ENCODE data around the gene DENND4C.

Gene DENND4C

GRCh38 chr9:19201899-19202891, 28.3 kb upstream of the DENND4C start:
- H3K9me3 Mint-ChIP-seq = no peaks in the 10 kb centered on the region
- no peak overlapping the region for H3K27ac Mint-ChIP-seq
- no peaks in the 10 kb centered on the region for H3K36me3 Mint-ChIP-seq (ENCODE audit: low read depth)
- no peaks in the 10 kb centered on the region for H3K27me3 Mint-ChIP-seq
- no peak overlapping the region for H3K4me3 Mint-ChIP-seq
- H3K4me1 Mint-ChIP-seq (ENCODE audit: low read depth) = peaks cover 5% of the 10 kb centered on the region
- DNase-seq = no peak

- Mint-ChIP-seq H3K9me3 (no peaks in the 10 kb centered on the region), H3K27ac (no peak overlapping the region), H3K4me3 (no peak overlapping the region), H3K36me3 (ENCODE audit: low read depth) (no peaks in the 10 kb centered on the region), H3K4me1 (ENCODE audit: low read depth) (peaks cover 5% of the 10 kb centered on the region), H3K27me3 (no peaks in the 10 kb centered on the region)
- no peak for DNase-seq
These were observed 27.4 kb upstream of the DENND4C start for GRCh38 chr9:19203058-19203457.

GRCh38 chr9:19208653-19209052, 21.8 kb upstream of the DENND4C start:
- H3K36me3 Mint-ChIP-seq (ENCODE audit: low read depth) = no peaks in the 10 kb centered on the region
- no peaks in the 10 kb centered on the region for H3K27me3 Mint-ChIP-seq
- H3K27ac Mint-ChIP-seq = no peak overlapping the region
- no peaks in the 10 kb centered on the region for H3K4me1 Mint-ChIP-seq (ENCODE audit: low read depth)
- no peak overlapping the region for H3K4me3 Mint-ChIP-seq
- H3K9me3 Mint-ChIP-seq = no peaks in the 10 kb centered on the region
- DNase-seq = no peak

- no peaks in the 10 kb centered on the region for H3K27me3 Mint-ChIP-seq
These were observed 21.3 kb upstream of the DENND4C start for GRCh38 chr9:19209188-19209587.

GRCh38 chr9:19213823-19214222, 16.7 kb upstream of the DENND4C start:
- no peaks in the 10 kb centered on the region for H3K36me3 Mint-ChIP-seq (ENCODE audit: low read depth)
- H3K27me3 Mint-ChIP-seq = no peaks in the 10 kb centered on the region
- DNase-seq = no peak
- H3K9me3 Mint-ChIP-seq = no peaks in the 10 kb centered on the region
- H3K27ac Mint-ChIP-seq = no peak overlapping the region
- H3K4me1 Mint-ChIP-seq (ENCODE audit: low read depth) = no peaks in the 10 kb centered on the region
- no peak overlapping the region for H3K4me3 Mint-ChIP-seq

More at GRCh38 chr9:19209188-19209587, 21.3 kb upstream of the DENND4C start:
- no peak overlapping the region for H3K27ac Mint-ChIP-seq
- no peaks in the 10 kb centered on the region for H3K9me3 Mint-ChIP-seq
- DNase-seq = no peak
- H3K4me1 Mint-ChIP-seq (ENCODE audit: low read depth) = no peaks in the 10 kb centered on the region
- H3K36me3 Mint-ChIP-seq (ENCODE audit: low read depth) = no peaks in the 10 kb centered on the region
- no peak overlapping the region for H3K4me3 Mint-ChIP-seq

- no peaks in the 10 kb centered on the region for H3K4me1 Mint-ChIP-seq (ENCODE audit: low read depth)
- H3K27me3 Mint-ChIP-seq = no peaks in the 10 kb centered on the region
- DNase-seq = no peak
- H3K9me3 Mint-ChIP-seq = no peaks in the 10 kb centered on the region
- no peak overlapping the region for H3K4me3 Mint-ChIP-seq
- H3K36me3 Mint-ChIP-seq (ENCODE audit: low read depth) = no peaks in the 10 kb centered on the region
- H3K27ac Mint-ChIP-seq = no peak overlapping the region
These were observed 14.0 kb upstream of the DENND4C start for GRCh38 chr9:19216466-19216865.

GRCh38 chr9:19221326-19221725, 9.2 kb upstream of the DENND4C start:
- no peak overlapping the region for H3K4me3 Mint-ChIP-seq
- no peaks in the 10 kb centered on the region for H3K36me3 Mint-ChIP-seq (ENCODE audit: low read depth)
- H3K27ac Mint-ChIP-seq = no peak overlapping the region
- DNase-seq = no peak
- no peaks in the 10 kb centered on the region for H3K9me3 Mint-ChIP-seq
- H3K4me1 Mint-ChIP-seq (ENCODE audit: low read depth) = no peaks in the 10 kb centered on the region
- H3K27me3 Mint-ChIP-seq = no peaks in the 10 kb centered on the region

- Mint-ChIP-seq H3K36me3 (ENCODE audit: low read depth) (no peaks in the 10 kb centered on the region), H3K4me1 (ENCODE audit: low read depth) (no peaks in the 10 kb centered on the region), H3K27ac (no peak overlapping the region), H3K4me3 (no peak overlapping the region), H3K9me3 (no peaks in the 10 kb centered on the region), H3K27me3 (no peaks in the 10 kb centered on the region)
- DNase-seq = no peak
These were observed 6.8 kb upstream of the DENND4C start for GRCh38 chr9:19223724-19224123.

GRCh38 chr9:19224563-19224962, 5.9 kb upstream of the DENND4C start:
- Mint-ChIP-seq H3K9me3 (no peaks in the 10 kb centered on the region), H3K36me3 (ENCODE audit: low read depth) (no peaks in the 10 kb centered on the region), H3K4me3 (no peak overlapping the region), H3K4me1 (ENCODE audit: low read depth) (peaks cover 5% of the 10 kb centered on the region), H3K27me3 (no peaks in the 10 kb centered on the region), H3K27ac (no peak overlapping the region)
- no peak for DNase-seq

GRCh38 chr9:19229595-19230354, 718 bp upstream of the DENND4C start:
- H3K27me3 Mint-ChIP-seq = no peaks in the 10 kb centered on the region
- peaks cover 14% of the 10 kb centered on the region for H3K4me1 Mint-ChIP-seq (ENCODE audit: low read depth)
- H3K27ac Mint-ChIP-seq = peak overlapping the region; percentile 39
- no peaks in the 10 kb centered on the region for H3K9me3 Mint-ChIP-seq
- H3K36me3 Mint-ChIP-seq (ENCODE audit: low read depth) = no peaks in the 10 kb centered on the region
- no peak overlapping the region for H3K4me3 Mint-ChIP-seq
- no peak for DNase-seq

- no peak for DNase-seq
- H3K27ac Mint-ChIP-seq = no peak overlapping the region
These were observed 822 bp downstream of the DENND4C start for GRCh38 chr9:19231126-19231903.

GRCh38 chr9:19231904-19232822, 1.7 kb downstream of the DENND4C start:
- H3K36me3 Mint-ChIP-seq (ENCODE audit: low read depth) = no peaks in the 10 kb centered on the region
- no peak overlapping the region for H3K4me3 Mint-ChIP-seq
- H3K27ac Mint-ChIP-seq = no peak overlapping the region
- peaks cover 24% of the 10 kb centered on the region for H3K4me1 Mint-ChIP-seq (ENCODE audit: low read depth)
- no peaks in the 10 kb centered on the region for H3K9me3 Mint-ChIP-seq
- no peak for DNase-seq
- H3K27me3 Mint-ChIP-seq = no peaks in the 10 kb centered on the region

More at GRCh38 chr9:19231126-19231903, 822 bp downstream of the DENND4C start:
- H3K4me1 Mint-ChIP-seq (ENCODE audit: low read depth) = peaks cover 18% of the 10 kb centered on the region
- H3K27me3 Mint-ChIP-seq = no peaks in the 10 kb centered on the region
- H3K36me3 Mint-ChIP-seq (ENCODE audit: low read depth) = no peaks in the 10 kb centered on the region
- no peaks in the 10 kb centered on the region for H3K9me3 Mint-ChIP-seq
- H3K4me3 Mint-ChIP-seq = no peak overlapping the region

GRCh38 chr9:19232823-19233194, 2.3 kb downstream of the DENND4C start:
- Mint-ChIP-seq H3K27me3 (no peaks in the 10 kb centered on the region), H3K4me3 (no peak overlapping the region), H3K4me1 (ENCODE audit: low read depth) (peaks cover 26% of the 10 kb centered on the region), H3K36me3 (ENCODE audit: low read depth) (no peaks in the 10 kb centered on the region), H3K9me3 (no peaks in the 10 kb centered on the region), H3K27ac (no peak overlapping the region)
- DNase-seq = no peak
